Measurements from ENCODE around the gene NCKAP1. TPM values are rescaled to one million over a fixed set of nuclear protein-coding genes. Genes with fewer than 3 reads are reported as not detected.

Gene NCKAP1
- total RNA-seq, 1 donor from 2014 or later, result 97.3 TPM

GRCh38 chr2:182951948-182952663 is 86.2 kb downstream of the NCKAP1 start:
- no peak for DNase-seq (ENCODE audit: low read depth in 2 of 2)

- DNase-seq (ENCODE audit: low read depth in 2 of 2), result no peak
These were observed 87.7 kb downstream of the NCKAP1 start for GRCh38 chr2:182950546-182950945.

GRCh38 chr2:182949572-182950189 is 88.6 kb downstream of the NCKAP1 start:
- DNase-seq (ENCODE audit: low read depth in 2 of 2), result peak in 1 of 2 donors; percentile 58

- DNase-seq (ENCODE audit: low read depth in 2 of 2), result no peak
These were observed 89.2 kb downstream of the NCKAP1 start for GRCh38 chr2:182949052-182949451.

GRCh38 chr2:182946958-182947369 is 91.3 kb downstream of the NCKAP1 start:
- DNase-seq (ENCODE audit: low read depth in 2 of 2), result peak in 1 of 2 donors; percentile 71

- no peak for DNase-seq (ENCODE audit: low read depth in 2 of 2)
These were observed 94.9 kb downstream of the NCKAP1 start for GRCh38 chr2:182943339-182943738.

GRCh38 chr2:182942756-182943155 is 95.5 kb downstream of the NCKAP1 start:
- no peak for DNase-seq (ENCODE audit: low read depth in 2 of 2)

- no peak for DNase-seq (ENCODE audit: low read depth in 2 of 2)
These were observed 96.3 kb downstream of the NCKAP1 start for GRCh38 chr2:182941919-182942318.

GRCh38 chr2:182941121-182941722 is 97.0 kb downstream of the NCKAP1 start:
- DNase-seq (ENCODE audit: low read depth in 2 of 2), result no peak

GRCh38 chr2:182937870-182938269 is 100.4 kb downstream of the NCKAP1 start:
- DNase-seq (ENCODE audit: low read depth in 2 of 2), result no peak

- DNase-seq (ENCODE audit: low read depth in 2 of 2), result no peak
These were observed 104.6 kb downstream of the NCKAP1 start for GRCh38 chr2:182933629-182934028.

- DNase-seq (ENCODE audit: low read depth in 2 of 2), result no peak
These were observed 108.3 kb downstream of the NCKAP1 start for GRCh38 chr2:182929972-182930371.

- peak in 1 of 2 donors; percentile 11 for DNase-seq (ENCODE audit: low read depth in 2 of 2)
These were observed 114.0 kb downstream of the NCKAP1 start for GRCh38 chr2:182924306-182924705.

GRCh38 chr2:182921234-182921633 is 117.0 kb downstream of the NCKAP1 start:
- DNase-seq (ENCODE audit: low read depth in 2 of 2), result no peak

GRCh38 chr2:182920631-182921056 is 117.6 kb downstream of the NCKAP1 start:
- no peak for DNase-seq (ENCODE audit: low read depth in 2 of 2)

GRCh38 chr2:182920089-182920488 is 118.2 kb downstream of the NCKAP1 start:
- no peak for DNase-seq (ENCODE audit: low read depth in 2 of 2)

- DNase-seq (ENCODE audit: low read depth in 2 of 2), result no peak
These were observed 119.2 kb downstream of the NCKAP1 start for GRCh38 chr2:182918961-182919652.

- DNase-seq (ENCODE audit: low read depth in 2 of 2), result no peak
These were observed 120.3 kb downstream of the NCKAP1 start for GRCh38 chr2:182917924-182918323.

- DNase-seq (ENCODE audit: low read depth in 2 of 2), result no peak
These were observed 121.8 kb downstream of the NCKAP1 start for GRCh38 chr2:182916417-182916816.

GRCh38 chr2:182915369-182916326 is 122.6 kb downstream of the NCKAP1 start:
- DNase-seq (ENCODE audit: low read depth in 2 of 2), result no peak

GRCh38 chr2:182914852-182915251 is 123.4 kb downstream of the NCKAP1 start:
- no peak for DNase-seq (ENCODE audit: low read depth in 2 of 2)
